Fibroblast of mammary gland (primary cell): Measurements from ENCODE around the gene PHF2.

Experiments used
- DNase-seq: peaks from one replicate; pipeline ENCODE4 v3.0.0-alpha.2; 2010; ENCODE audit warnings: low read depth
- H3K4me3 ChIP-seq: 2 replicates; pipeline ENCODE4 v1.5.1; 2011; ENCODE audit warnings: low read depth, mild to moderate bottlenecking, low read length, moderate library complexity; ENCODE audit not compliant: control insufficient read depth
- CTCF ChIP-seq: conservative IDR thresholded peaks from 2 replicates; pipeline ENCODE4 v1.5.1; 2011; ENCODE audit warnings: low read depth, low read length, inconsistent platforms; ENCODE audit not compliant: control insufficient read depth, insufficient read depth

The PHF2 gene

GRCh38 chr9:93646640-93647178 is 70.3 kb downstream of the PHF2 start:
- H3K4me3 ChIP-seq = no peak overlapping the region
- no peak for TF ChIP-seq CTCF
- DNase-seq = no peak

GRCh38 chr9:93648181-93648580 is 71.8 kb downstream of the PHF2 start:
- no peak for DNase-seq
- no peak overlapping the region for H3K4me3 ChIP-seq
- no peak for TF ChIP-seq CTCF

GRCh38 chr9:93648836-93649235 is 72.5 kb downstream of the PHF2 start:
- TF ChIP-seq CTCF = no peak
- H3K4me3 ChIP-seq = no peak overlapping the region
- DNase-seq = no peak

- peak; percentile 45 for DNase-seq
- no peak for TF ChIP-seq CTCF
Observed at GRCh38 chr9:93649610-93650261, 73.4 kb downstream of the PHF2 start.

GRCh38 chr9:93650448-93650847 is 74.1 kb downstream of the PHF2 start:
- DNase-seq = no peak
- no peak overlapping the region for H3K4me3 ChIP-seq
- TF ChIP-seq CTCF = no peak

More at GRCh38 chr9:93649610-93650261, 73.4 kb downstream of the PHF2 start:
- no peak overlapping the region for H3K4me3 ChIP-seq

- TF ChIP-seq CTCF = no peak
- no peak for DNase-seq
Observed at GRCh38 chr9:93651521-93651950, 75.2 kb downstream of the PHF2 start.

More at GRCh38 chr9:93651521-93651950, 75.2 kb downstream of the PHF2 start:
- no peak overlapping the region for H3K4me3 ChIP-seq
